Measurements from ENCODE around the gene CRIP1.

CRIP1 gene

GRCh38 chr14:105492971-105493871, 6.5 kb downstream of the CRIP1 start:
- no peak for DNase-seq (ENCODE audit: low read depth)

- DNase-seq (ENCODE audit: low read depth), result no peak
These were observed 7.4 kb downstream of the CRIP1 start for GRCh38 chr14:105493921-105494605.

GRCh38 chr14:105494606-105494929, 7.9 kb downstream of the CRIP1 start:
- DNase-seq (ENCODE audit: low read depth), result no peak

- DNase-seq (ENCODE audit: low read depth), result no peak
These were observed 8.7 kb downstream of the CRIP1 start for GRCh38 chr14:105495101-105495989.

- no peak for DNase-seq (ENCODE audit: low read depth)
These were observed 9.5 kb downstream of the CRIP1 start for GRCh38 chr14:105495990-105496830.

GRCh38 chr14:105496831-105497591, 10.3 kb downstream of the CRIP1 start:
- DNase-seq (ENCODE audit: low read depth), result no peak

- no peak for DNase-seq (ENCODE audit: low read depth)
These were observed 11.2 kb downstream of the CRIP1 start for GRCh38 chr14:105497671-105498429.

- DNase-seq (ENCODE audit: low read depth), result no peak
These were observed 12.0 kb downstream of the CRIP1 start for GRCh38 chr14:105498430-105499255.

- no peak for DNase-seq (ENCODE audit: low read depth)
These were observed 12.8 kb downstream of the CRIP1 start for GRCh38 chr14:105499256-105500035.

- DNase-seq (ENCODE audit: low read depth), result no peak
These were observed 13.5 kb downstream of the CRIP1 start for GRCh38 chr14:105500036-105500725.

GRCh38 chr14:105500726-105501101, 14.0 kb downstream of the CRIP1 start:
- no peak for DNase-seq (ENCODE audit: low read depth)

- no peak for DNase-seq (ENCODE audit: low read depth)
These were observed 15.0 kb downstream of the CRIP1 start for GRCh38 chr14:105501504-105502291.

GRCh38 chr14:105502446-105503295, 16.0 kb downstream of the CRIP1 start:
- no peak for DNase-seq (ENCODE audit: low read depth)

- no peak for DNase-seq (ENCODE audit: low read depth)
These were observed 16.6 kb downstream of the CRIP1 start for GRCh38 chr14:105503296-105503640.

- DNase-seq (ENCODE audit: low read depth), result no peak
These were observed 17.4 kb downstream of the CRIP1 start for GRCh38 chr14:105503935-105504692.

All from non-pigmented ciliary epithelial cell (primary cell).